Testis (tissue), 2 donors: Measurements from ENCODE around the gene STXBP6.

Source experiments
- CTCF ChIP-seq, 3 experiments: fragments of 450-650 bp in 2 of 3; fragments of 200-600 bp in 1 of 3; sonication (generic) in 1 of 3; IDR thresholded peaks; one replicate each; pipeline ENCODE4 v1.5.1; 2016 to 2019; ENCODE audit warnings: antibody characterized with exemption in 3 of 3, mild to moderate bottlenecking in 2 of 3, moderate library complexity in 1 of 3
- POLR2A ChIP-seq: fragments of 450-650 bp; IDR thresholded peaks from one replicate; pipeline ENCODE4 v1.6.1; 2017; ENCODE audit warnings: antibody characterized with exemption, mild to moderate bottlenecking, moderate library complexity

GRCh38 chr14:24784981-24785380 lies 265.0 kb downstream of the STXBP6 start:
- TF ChIP-seq CTCF (IDR thresholded peaks at IDR 0.05): no peak
- no peak for TF ChIP-seq POLR2A
